A549 (cell line): ENCODE measurements around the gene AP3B1. TPM values are rescaled to one million over a fixed set of nuclear protein-coding genes. Genes with fewer than 3 reads are reported as not detected.

Source experiments
- ATAC-seq, 2 experiments: fragments of 200-7000 bp in 1 of 2; fragments of >200 bp in 1 of 2; cut with Nextera tagmentation in 1 of 2; cut with Tn5 transposase in 1 of 2; 3 replicates each; pipeline versions ENCODE4 v1.8.0 to v1.9.1; 2018 to 2020; ENCODE audit warnings: mild to moderate bottlenecking in 1 of 2, moderate library complexity in 1 of 2
- CTCF ChIA-PET: fragments of 300-600 bp; sonication (Branson Sonifier 250); formaldehyde crosslinking; extraction: SDS; loops from one replicate; lab custom pipeline; 2021; ENCODE audit warnings: antibody characterized with exemption, inconsistent platforms; lab: Yijun Ruan, JAX
- POLR2A ChIA-PET: fragments of 350-600 bp; formaldehyde crosslinking; extraction: SDS; loops from one replicate; lab custom pipeline; 2021; ENCODE audit warnings: antibody characterized with exemption, inconsistent platforms; lab: Yijun Ruan, JAX
- DNase-seq, 2 experiments: peaks; one replicate each; pipeline versions ENCODE4 v3.0.0 to v3.0.0-alpha.2; 2011 to 2016; ENCODE audit warnings: low read depth in 1 of 2, low spot score in 1 of 2
- FAIRE-seq: peaks from 2 replicates; lab custom pipeline; 2011; peaks lifted over from hg19 to GRCh38; lab: Jason Lieb, UNC
- H3K27ac ChIP-seq, 2 experiments: fragments of >200 bp; sonication (Bioruptor Twin); formaldehyde crosslinking; 3 replicates each; pipeline ENCODE4 v1.5.1; 2016 to 2017
- H3K4me1 ChIP-seq: fragments of >200 bp; sonication (Bioruptor Twin); formaldehyde crosslinking; 3 replicates; pipeline ENCODE4 v1.6.1; 2016
- H3K4me2 ChIP-seq: fragments of >200 bp; sonication (Bioruptor Twin); formaldehyde crosslinking; 3 replicates; pipeline ENCODE4 v1.6.1; 2016
- H3K4me3 ChIP-seq: fragments of >200 bp; sonication (Bioruptor Twin); formaldehyde crosslinking; 3 replicates; pipeline ENCODE4 v1.5.1; 2016
- H3K9me3 ChIP-seq: fragments of >200 bp; sonication (Bioruptor Twin); formaldehyde crosslinking; 3 replicates; pipeline ENCODE4 v1.6.1; 2016
- CBX2 ChIP-seq: fragments of 200-600 bp; sonication (generic); IDR thresholded peaks from 2 replicates; pipeline ENCODE4 v1.6.1; 2016; ENCODE audit warnings: low read depth, mild to moderate bottlenecking, borderline replicate concordance
- CBX8 ChIP-seq: fragments of 200-600 bp; sonication (generic); IDR thresholded peaks from 2 replicates; pipeline ENCODE4 v1.6.1; 2016
- CEBPB ChIP-seq, 2 experiments: fragments of >200 bp in 1 of 2; sonication (Bioruptor Twin) in 1 of 2; formaldehyde crosslinking in 1 of 2; IDR thresholded peaks; 2 replicates each; pipeline ENCODE4 v1.6.1; 2012 to 2016
- CHD4 ChIP-seq: fragments of 200-600 bp; sonication (generic); IDR thresholded peaks from 2 replicates; pipeline ENCODE4 v1.6.1; 2016; ENCODE audit warnings: antibody characterized with exemption, mild to moderate bottlenecking, borderline replicate concordance
- EHF ChIP-seq: fragments of 250-450 bp; sonication (Bioruptor Pico); IDR thresholded peaks from 2 replicates; pipeline ENCODE4 v1.5.0; 2020; ENCODE audit warnings: mild to moderate bottlenecking
- FOSB ChIP-seq: fragments of 250-450 bp; sonication (Bioruptor Pico); IDR thresholded peaks from 2 replicates; pipeline ENCODE4 v1.5.0; 2020; ENCODE audit warnings: mild to moderate bottlenecking, moderate library complexity
- FOSL2 ChIP-seq, 2 experiments: fragments of 450-650 bp in 1 of 2; fragments of >200 bp in 1 of 2; sonication (Bioruptor Twin) in 1 of 2; formaldehyde crosslinking; IDR thresholded peaks; 2 replicates each; pipeline versions ENCODE4 v1.5.0 to v1.6.1; 2016 to 2020; ENCODE audit warnings: mild to moderate bottlenecking in 1 of 2, moderate library complexity in 1 of 2
- FOXS1 ChIP-seq: fragments of 250-450 bp; sonication (Bioruptor Pico); IDR thresholded peaks from 2 replicates; pipeline ENCODE4 v1.5.0; 2020; ENCODE audit warnings: mild to moderate bottlenecking, moderate library complexity
- HEYL ChIP-seq: fragments of 250-450 bp; sonication (Bioruptor Pico); IDR thresholded peaks from 2 replicates; pipeline ENCODE4 v1.8.0; 2021; ENCODE audit warnings: mild to moderate bottlenecking, moderate library complexity
- HOXA7 ChIP-seq: fragments of 250-450 bp; sonication (Bioruptor Pico); IDR thresholded peaks from 2 replicates; pipeline ENCODE4 v1.5.0; 2020; ENCODE audit warnings: mild to moderate bottlenecking, moderate library complexity
- JUN ChIP-seq, 2 experiments: fragments of >200 bp; sonication (Bioruptor Twin); formaldehyde crosslinking; IDR thresholded peaks; 2 replicates in 1 of 2; 3 replicates in 1 of 2; pipeline ENCODE4 v1.6.1; 2016 to 2017
- MAFK ChIP-seq: fragments of 450-650 bp; IDR thresholded peaks from 2 replicates; pipeline ENCODE4 v1.6.1; 2014; ENCODE audit not compliant: partially characterized antibody
- MAZ ChIP-seq: fragments of 150-350 bp; IDR thresholded peaks from 2 replicates; pipeline ENCODE4 v1.6.1; 2014; ENCODE audit warnings: antibody characterized with exemption, low read depth, low read length, borderline replicate concordance
- MYC ChIP-seq: IDR thresholded peaks from 2 replicates; pipeline ENCODE4 v1.6.1; 2012; ENCODE audit warnings: mild to moderate bottlenecking, inconsistent platforms, low read length, improper control_type of control experiment, borderline replicate concordance
- NPAS2 ChIP-seq: fragments of 250-450 bp; sonication (Bioruptor Pico); IDR thresholded peaks from 2 replicates; pipeline ENCODE4 v1.8.0; 2022; ENCODE audit warnings: mild to moderate bottlenecking, moderate library complexity, borderline replicate concordance
- PHF8 ChIP-seq: fragments of 200-600 bp; sonication (generic); IDR thresholded peaks from 2 replicates; pipeline ENCODE4 v1.6.1; 2016; ENCODE audit warnings: low read depth, mild to moderate bottlenecking, antibody characterized with exemption, moderate library complexity, borderline replicate concordance
- RNF2 ChIP-seq: fragments of 200-600 bp; sonication (generic); IDR thresholded peaks from 2 replicates; pipeline ENCODE4 v1.6.1; 2016; ENCODE audit warnings: low read depth, mild to moderate bottlenecking, antibody characterized with exemption, moderate library complexity, borderline replicate concordance
- SMC3 ChIP-seq: fragments of >200 bp; sonication (Bioruptor Twin); formaldehyde crosslinking; IDR thresholded peaks from 3 replicates; pipeline ENCODE4 v1.6.1; 2018; ENCODE audit warnings: inconsistent platforms
- SREBF2 ChIP-seq: fragments of 450-650 bp; IDR thresholded peaks from 2 replicates; pipeline ENCODE4 v1.6.1; 2014; ENCODE audit warnings: mild to moderate bottlenecking, moderate library complexity
- TFCP2L1 ChIP-seq: fragments of 250-450 bp; sonication (Bioruptor Pico); IDR thresholded peaks from 2 replicates; pipeline ENCODE4 v1.5.0; 2021; ENCODE audit warnings: mild to moderate bottlenecking
- TP53 ChIP-seq: fragments of 250-450 bp; sonication (Bioruptor Pico); IDR thresholded peaks from 2 replicates; pipeline ENCODE4 v1.5.0; 2021; ENCODE audit warnings: mild to moderate bottlenecking, moderate library complexity
- ZC3H11A ChIP-seq: fragments of 450-650 bp; IDR thresholded peaks from 2 replicates; pipeline ENCODE4 v1.6.1; 2014; ENCODE audit warnings: antibody characterized with exemption, mild to moderate bottlenecking
- ZFP36 ChIP-seq: fragments of 450-650 bp; IDR thresholded peaks from 2 replicates; pipeline ENCODE4 v1.6.1; 2014; ENCODE audit warnings: borderline replicate concordance; ENCODE audit not compliant: partially characterized antibody
- ZSCAN20 ChIP-seq: fragments of 250-450 bp; sonication (Bioruptor Pico); IDR thresholded peaks from 2 replicates; pipeline ENCODE4 v1.8.0; 2022; ENCODE audit warnings: mild to moderate bottlenecking, moderate library complexity
- WGBS: methylation state at CpG from one replicate; pipeline ENCODE4 v1.1.6; 2017; ENCODE audit errors: missing lambda C conversion rate; 5-methylcytosine and 5-hydroxymethylcytosine counted together
- polyA plus RNA-seq, 4 experiments: library from polyadenylated mRNA; depleted of rRNA in 3 of 4; stranded (reverse); fragments of >200 nt; fragmentation: RNase III in 1 of 4; extraction: RNeasy Plus Mini Kit Qiagen cat#74134 plus additional on column Dnase treatment in 1 of 4; gene quantifications; 2 replicates in 3 of 4; 3 replicates in 1 of 4; pipeline ENCODE4 v1.2.3, GENCODE V29; 2011 to 2017
- TF ChIP-seq, protein P1 (sequence below): IDR thresholded peaks from 2 replicates; pipeline ENCODE4 v1.6.1; 2012; ENCODE audit warnings: low read depth, borderline replicate concordance
- TF ChIP-seq, protein P2 (sequence below): fragments of 450-650 bp; IDR thresholded peaks from 2 replicates; pipeline ENCODE4 v1.6.1; 2014; ENCODE audit warnings: antibody characterized with exemption
- TF ChIP-seq, protein P3 (sequence below): fragments of 250-450 bp; sonication (Bioruptor Pico); IDR thresholded peaks from 2 replicates; pipeline ENCODE4 v1.5.0; 2021; ENCODE audit warnings: mild to moderate bottlenecking, moderate library complexity, borderline replicate concordance

The AP3B1 gene
- polyA plus RNA-seq, 2 of the 4 experiments (the other 2 are of a cell fraction): 52.4 to 70.5 TPM

DNA sequence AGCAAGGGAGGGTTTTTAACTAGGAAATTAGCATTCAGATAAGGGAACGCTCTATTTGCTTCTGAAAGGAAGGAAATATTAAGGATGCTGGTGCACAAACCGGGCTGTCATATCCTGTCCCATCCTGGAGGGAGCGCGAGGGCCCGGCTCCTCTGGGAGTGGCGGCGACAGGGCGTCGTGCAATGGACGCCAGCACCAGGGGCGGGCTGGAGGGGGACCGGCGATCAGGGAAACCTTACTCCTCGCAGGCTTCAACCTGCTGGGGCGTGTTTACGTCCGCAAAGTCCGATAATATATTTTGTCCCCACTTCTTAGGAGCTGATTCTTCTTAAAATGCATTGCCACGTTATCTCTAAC, 321.3 kb downstream of the AP3B1 start:
- no peak overlapping the region for H3K4me3 ChIP-seq
- POLR2A ChIA-PET: no interaction called here
- FAIRE-seq: no peak
- peaks cover 9% of the 10 kb centered on the region; the same call in 2 of the 3 replicates for H3K4me1 ChIP-seq
- WGBS: 87% methylated on average over 19 of the region's 19 CpGs
- H3K4me2 ChIP-seq: no peak overlapping the region
- TF ChIP-seq, protein P1, sequence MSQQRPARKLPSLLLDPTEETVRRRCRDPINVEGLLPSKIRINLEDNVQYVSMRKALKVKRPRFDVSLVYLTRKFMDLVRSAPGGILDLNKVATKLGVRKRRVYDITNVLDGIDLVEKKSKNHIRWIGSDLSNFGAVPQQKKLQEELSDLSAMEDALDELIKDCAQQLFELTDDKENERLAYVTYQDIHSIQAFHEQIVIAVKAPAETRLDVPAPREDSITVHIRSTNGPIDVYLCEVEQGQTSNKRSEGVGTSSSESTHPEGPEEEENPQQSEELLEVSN: no peak
- no peak for TF ChIP-seq TFCP2L1
- no peak for TF ChIP-seq CEBPB (IDR thresholded peaks at IDR 0.05)
- no peak for TF ChIP-seq MYC
- no peak for TF ChIP-seq CHD4
- no peak for TF ChIP-seq FOSL2 (IDR thresholded peaks at IDR 0.05)
- no peak for TF ChIP-seq FOSL2 (CRISPR knock-in tag; IDR thresholded peaks at IDR 0.05)
- no peak for TF ChIP-seq FOSB
- TF ChIP-seq, protein P2, sequence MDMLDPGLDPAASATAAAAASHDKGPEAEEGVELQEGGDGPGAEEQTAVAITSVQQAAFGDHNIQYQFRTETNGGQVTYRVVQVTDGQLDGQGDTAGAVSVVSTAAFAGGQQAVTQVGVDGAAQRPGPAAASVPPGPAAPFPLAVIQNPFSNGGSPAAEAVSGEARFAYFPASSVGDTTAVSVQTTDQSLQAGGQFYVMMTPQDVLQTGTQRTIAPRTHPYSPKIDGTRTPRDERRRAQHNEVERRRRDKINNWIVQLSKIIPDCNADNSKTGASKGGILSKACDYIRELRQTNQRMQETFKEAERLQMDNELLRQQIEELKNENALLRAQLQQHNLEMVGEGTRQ: no peak
- no peak for TF ChIP-seq MAFK
- TF ChIP-seq JUN (IDR thresholded peaks at IDR 0.05): no peak
- no peak for TF ChIP-seq HOXA7 (CRISPR knock-in tag)
- no peak for TF ChIP-seq FOXS1 (CRISPR knock-in tag)
- TF ChIP-seq ZC3H11A: no peak
- TF ChIP-seq SREBF2: no peak
- H3K9me3 ChIP-seq: no peaks in the 10 kb centered on the region
- no peak for DNase-seq
- CTCF ChIA-PET: no interaction called here
- no peak overlapping the region for H3K27ac ChIP-seq
- ATAC-seq: no peak

DNA sequence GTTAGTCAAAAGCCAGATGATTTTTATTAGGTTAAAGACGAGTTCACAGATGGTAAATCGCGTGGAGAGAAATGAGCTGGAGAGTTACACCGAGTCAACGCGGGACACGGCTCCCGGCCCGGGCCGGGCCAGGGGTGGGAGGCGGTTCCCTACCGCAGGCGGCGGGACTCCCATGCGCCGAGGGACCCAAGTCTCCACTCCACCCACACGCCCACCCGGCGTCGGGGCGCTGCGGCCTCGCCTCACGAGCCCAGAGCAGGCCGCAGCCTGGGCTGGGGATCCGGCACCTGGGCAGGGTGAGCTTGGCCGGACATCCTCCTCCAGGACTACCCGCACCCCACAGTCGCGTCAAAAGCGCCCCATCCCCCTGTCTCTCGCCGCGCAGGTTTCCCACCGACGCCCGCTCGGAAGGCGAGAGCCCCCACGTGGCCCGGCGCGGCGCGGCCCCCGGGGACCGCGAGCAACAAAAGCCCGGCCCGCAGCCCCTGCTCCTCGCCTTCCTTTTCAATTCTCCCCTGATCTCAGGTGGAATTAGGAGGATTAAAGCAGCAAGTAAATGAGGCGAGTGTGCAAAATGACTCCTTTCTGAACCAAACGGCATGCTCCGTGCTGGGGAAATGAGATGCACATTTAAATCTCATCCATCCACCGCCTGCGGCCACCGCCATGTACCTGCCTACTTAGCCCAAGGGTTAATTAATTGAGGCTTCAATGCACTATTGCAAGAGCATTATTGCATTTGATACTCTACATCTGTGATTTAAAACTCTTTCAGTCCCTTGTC, 321.8 kb downstream of the AP3B1 start:
- TF ChIP-seq FOSB (no peak), TP53 (no peak), FOSL2 (IDR thresholded peaks at IDR 0.05) (no peak), FOSL2 (CRISPR knock-in tag; IDR thresholded peaks at IDR 0.05) (no peak), MAFK (no peak)
- WGBS: 92% methylated on average over 55 of the region's 57 CpGs
- Histone ChIP-seq H3K4me1 (peaks cover 9% of the 10 kb centered on the region; the same call in 2 of the 3 replicates), H3K9me3 (no peaks in the 10 kb centered on the region), H3K4me3 (no peak overlapping the region), H3K27ac (no peak overlapping the region), H3K4me2 (no peak overlapping the region)
- FAIRE-seq (no peak), ATAC-seq (no peak), DNase-seq (no peak)
- POLR2A ChIA-PET: no interaction called here
- CTCF ChIA-PET: no interaction called here

DNA sequence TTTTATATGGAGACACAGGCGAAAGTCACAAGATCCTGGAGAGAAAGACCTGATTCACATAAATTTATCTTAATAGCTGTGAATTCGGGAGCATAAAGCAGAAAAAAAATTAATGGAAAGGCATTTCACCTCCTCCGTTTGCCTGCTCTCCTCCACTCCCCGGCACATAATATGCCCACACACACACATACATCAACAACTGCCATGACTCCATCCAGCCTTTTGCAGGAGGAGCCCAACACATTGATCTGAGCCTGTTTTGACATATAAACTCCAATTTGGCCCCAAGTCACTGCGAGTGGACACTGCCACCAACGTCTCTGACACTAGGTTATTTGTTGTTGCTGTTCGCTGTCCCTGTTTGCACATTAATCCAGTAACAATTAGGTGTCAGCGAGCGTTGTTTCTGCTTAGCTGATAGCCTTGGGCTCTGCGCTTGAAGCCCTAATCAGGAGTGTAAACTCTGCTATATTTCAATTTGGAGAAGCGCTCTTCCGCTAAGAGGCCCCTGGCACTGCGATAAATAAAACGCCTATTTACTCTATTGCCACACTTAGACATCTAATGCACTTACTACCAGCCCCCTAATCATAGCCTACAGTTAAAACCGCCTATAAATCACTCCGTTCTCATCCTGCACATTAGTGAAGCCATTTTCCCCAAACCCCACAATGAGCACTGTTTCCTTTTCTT, 322.6 kb downstream of the AP3B1 start:
- DNase-seq (no peak), ATAC-seq (no peak), FAIRE-seq (no peak)
- Histone ChIP-seq H3K4me3 (no peak overlapping the region), H3K4me2 (no peak overlapping the region), H3K27ac (no peak overlapping the region), H3K9me3 (no peaks in the 10 kb centered on the region), H3K4me1 (peaks cover 9% of the 10 kb centered on the region; the same call in 2 of the 3 replicates)
- ChIA-PET CTCF (interaction anchor here (0.7 kb wide), 1 partner anchor 141 kb away, joined by 3 read pairs; no protein-coding TSS in a partner anchor), POLR2A (no interaction called here)
- TF ChIP-seq MAFK (no peak), MAZ (no peak), RNF2 (no peak), SMC3 (no peak), NPAS2 (CRISPR knock-in tag) (no peak), ZFP36 (no peak), ZSCAN20 (CRISPR knock-in tag) (no peak), CHD4 (no peak), TP53 (no peak), FOSB (no peak), CBX2 (no peak), PHF8 (no peak), EHF (no peak), HEYL (CRISPR knock-in tag) (no peak), CBX8 (no peak)
- TF ChIP-seq, protein P3, sequence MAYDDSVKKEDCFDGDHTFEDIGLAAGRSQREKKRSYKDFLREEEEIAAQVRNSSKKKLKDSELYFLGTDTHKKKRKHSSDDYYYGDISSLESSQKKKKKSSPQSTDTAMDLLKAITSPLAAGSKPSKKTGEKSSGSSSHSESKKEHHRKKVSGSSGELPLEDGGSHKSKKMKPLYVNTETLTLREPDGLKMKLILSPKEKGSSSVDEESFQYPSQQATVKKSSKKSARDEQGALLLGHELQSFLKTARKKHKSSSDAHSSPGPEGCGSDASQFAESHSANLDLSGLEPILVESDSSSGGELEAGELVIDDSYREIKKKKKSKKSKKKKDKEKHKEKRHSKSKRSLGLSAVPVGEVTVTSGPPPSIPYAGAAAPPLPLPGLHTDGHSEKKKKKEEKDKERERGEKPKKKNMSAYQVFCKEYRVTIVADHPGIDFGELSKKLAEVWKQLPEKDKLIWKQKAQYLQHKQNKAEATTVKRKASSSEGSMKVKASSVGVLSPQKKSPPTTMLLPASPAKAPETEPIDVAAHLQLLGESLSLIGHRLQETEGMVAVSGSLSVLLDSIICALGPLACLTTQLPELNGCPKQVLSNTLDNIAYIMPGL (CRISPR knock-in tag): no peak
- 82% methylated on average over 16 of the region's 16 CpGs for WGBS
